GM19455 (cell line): ENCODE data around the gene KLHL24.
"Not testable (repeated sequence)": the region's sequence is repeated elsewhere in the genome, so short reads cannot be mapped to it uniquely, and the experiment has no call there.

Experiments used
- ATAC-seq: cut with Tn5 transposase; IDR thresholded peaks from one replicate; pipeline ENCODE4 v1.9.1; 2021; ENCODE audit not compliant: unreplicated experiment

KLHL24 gene

GRCh38 chr3:183634707-183635106 lies 716 bp upstream of the KLHL24 start:
- ATAC-seq, result no peak

GRCh38 chr3:183635107-183635430 lies 354 bp upstream of the KLHL24 start:
- ATAC-seq, result peak; percentile 3

- peak; percentile 80 for ATAC-seq
These were observed 1.0 kb downstream of the KLHL24 start for GRCh38 chr3:183636221-183637105.

- no peak for ATAC-seq
These were observed 1.7 kb downstream of the KLHL24 start for GRCh38 chr3:183637106-183637486.

- ATAC-seq, result not testable (repeated sequence)
These were observed 2.2 kb downstream of the KLHL24 start for GRCh38 chr3:183637633-183638032.

GRCh38 chr3:183638101-183638852 lies 2.9 kb downstream of the KLHL24 start:
- no peak for ATAC-seq

- ATAC-seq, result not testable (repeated sequence)
These were observed 5.2 kb downstream of the KLHL24 start for GRCh38 chr3:183640635-183641034.

- no peak for ATAC-seq
These were observed 6.5 kb downstream of the KLHL24 start for GRCh38 chr3:183641882-183642281.

- ATAC-seq, result no peak
These were observed 8.8 kb downstream of the KLHL24 start for GRCh38 chr3:183644244-183644643.

GRCh38 chr3:183645254-183645653 lies 9.8 kb downstream of the KLHL24 start:
- ATAC-seq, result no peak

- ATAC-seq, result no peak
These were observed 15.1 kb downstream of the KLHL24 start for GRCh38 chr3:183650554-183650953.

- ATAC-seq, result no peak
These were observed 18.0 kb downstream of the KLHL24 start for GRCh38 chr3:183653209-183654064.

- no peak for ATAC-seq
These were observed 19.3 kb downstream of the KLHL24 start for GRCh38 chr3:183654727-183655126.

GRCh38 chr3:183662099-183662498 lies 26.7 kb downstream of the KLHL24 start:
- no peak for ATAC-seq

- no peak for ATAC-seq
These were observed 29.5 kb downstream of the KLHL24 start for GRCh38 chr3:183664913-183665381.

GRCh38 chr3:183680061-183680460 lies 44.6 kb downstream of the KLHL24 start:
- no peak for ATAC-seq

- ATAC-seq, result no peak
These were observed 52.3 kb downstream of the KLHL24 start for GRCh38 chr3:183687705-183688104.

- no peak for ATAC-seq
These were observed 53.5 kb downstream of the KLHL24 start for GRCh38 chr3:183688874-183689273.

- not testable (repeated sequence) for ATAC-seq
These were observed 54.2 kb downstream of the KLHL24 start for GRCh38 chr3:183689621-183690020.

GRCh38 chr3:183690402-183690995 lies 55.1 kb downstream of the KLHL24 start:
- ATAC-seq, result no peak

- ATAC-seq, result no peak
These were observed 57.0 kb downstream of the KLHL24 start for GRCh38 chr3:183692436-183692835.
